Measurements from ENCODE around the gene CDH3. TPM values are rescaled to one million over a fixed set of nuclear protein-coding genes. Genes with fewer than 3 reads are reported as not detected.

Gene CDH3
- total and polyA plus RNA-seq, 2 donors from 2014 or later: 9.8 to 61.3 TPM

DNA sequence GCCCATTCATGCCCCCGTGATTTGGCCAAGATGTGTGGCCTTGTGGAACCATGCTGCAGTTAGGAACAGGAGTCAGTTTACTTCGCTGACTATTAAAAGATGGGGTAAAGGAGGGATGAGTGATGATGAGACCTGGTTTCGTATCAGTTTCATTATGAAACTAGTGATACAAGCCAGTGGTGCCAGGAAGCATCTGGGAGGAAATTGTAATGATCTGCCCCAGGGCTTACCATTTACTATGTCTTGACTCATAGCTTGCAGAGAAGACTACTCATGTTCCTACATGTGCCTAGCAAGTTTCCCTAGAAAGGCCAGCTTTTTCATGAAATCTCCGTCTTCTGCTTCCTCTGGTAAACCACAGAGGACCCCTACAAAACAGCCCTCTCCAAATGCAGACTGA is 23.2 kb downstream of the CDH3 start:
- TF ChIP-seq, protein P1, sequence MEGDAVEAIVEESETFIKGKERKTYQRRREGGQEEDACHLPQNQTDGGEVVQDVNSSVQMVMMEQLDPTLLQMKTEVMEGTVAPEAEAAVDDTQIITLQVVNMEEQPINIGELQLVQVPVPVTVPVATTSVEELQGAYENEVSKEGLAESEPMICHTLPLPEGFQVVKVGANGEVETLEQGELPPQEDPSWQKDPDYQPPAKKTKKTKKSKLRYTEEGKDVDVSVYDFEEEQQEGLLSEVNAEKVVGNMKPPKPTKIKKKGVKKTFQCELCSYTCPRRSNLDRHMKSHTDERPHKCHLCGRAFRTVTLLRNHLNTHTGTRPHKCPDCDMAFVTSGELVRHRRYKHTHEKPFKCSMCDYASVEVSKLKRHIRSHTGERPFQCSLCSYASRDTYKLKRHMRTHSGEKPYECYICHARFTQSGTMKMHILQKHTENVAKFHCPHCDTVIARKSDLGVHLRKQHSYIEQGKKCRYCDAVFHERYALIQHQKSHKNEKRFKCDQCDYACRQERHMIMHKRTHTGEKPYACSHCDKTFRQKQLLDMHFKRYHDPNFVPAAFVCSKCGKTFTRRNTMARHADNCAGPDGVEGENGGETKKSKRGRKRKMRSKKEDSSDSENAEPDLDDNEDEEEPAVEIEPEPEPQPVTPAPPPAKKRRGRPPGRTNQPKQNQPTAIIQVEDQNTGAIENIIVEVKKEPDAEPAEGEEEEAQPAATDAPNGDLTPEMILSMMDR (IDR thresholded peaks at IDR 0.05; ENCODE audit: borderline replicate concordance, extremely low read depth, insufficient read depth): no peak
- DNase-seq: no peak
- Histone ChIP-seq H3K9me3 (ENCODE audit: control insufficient read depth in 2 of 3, insufficient read depth in 1 of 3, low read length in 3 of 3) (no peaks in the 10 kb centered on the region), H3K4me3 (ENCODE audit: low read length in 3 of 3) (no peak overlapping the region), H3K36me3 (ENCODE audit: control insufficient read depth in 2 of 3, insufficient read depth in 3 of 3, low read length in 3 of 3) (no peaks in the 10 kb centered on the region), H3K9ac (ENCODE audit: low read length in 3 of 3) (no peak overlapping the region), H3K27ac (ENCODE audit: low read depth in 2 of 2, low read length in 2 of 2) (no peak overlapping the region), H3K4me1 (ENCODE audit: control insufficient read depth in 2 of 3, insufficient read depth in 2 of 3, low read depth in 1 of 3, low read length in 3 of 3) (no peaks in the 10 kb centered on the region), H3K27me3 (ENCODE audit: control insufficient read depth, insufficient read depth, low read length) (no peaks in the 10 kb centered on the region)
- intact Hi-C loops (cut with DNase I): no loop called here
- no peak for FAIRE-seq

DNA sequence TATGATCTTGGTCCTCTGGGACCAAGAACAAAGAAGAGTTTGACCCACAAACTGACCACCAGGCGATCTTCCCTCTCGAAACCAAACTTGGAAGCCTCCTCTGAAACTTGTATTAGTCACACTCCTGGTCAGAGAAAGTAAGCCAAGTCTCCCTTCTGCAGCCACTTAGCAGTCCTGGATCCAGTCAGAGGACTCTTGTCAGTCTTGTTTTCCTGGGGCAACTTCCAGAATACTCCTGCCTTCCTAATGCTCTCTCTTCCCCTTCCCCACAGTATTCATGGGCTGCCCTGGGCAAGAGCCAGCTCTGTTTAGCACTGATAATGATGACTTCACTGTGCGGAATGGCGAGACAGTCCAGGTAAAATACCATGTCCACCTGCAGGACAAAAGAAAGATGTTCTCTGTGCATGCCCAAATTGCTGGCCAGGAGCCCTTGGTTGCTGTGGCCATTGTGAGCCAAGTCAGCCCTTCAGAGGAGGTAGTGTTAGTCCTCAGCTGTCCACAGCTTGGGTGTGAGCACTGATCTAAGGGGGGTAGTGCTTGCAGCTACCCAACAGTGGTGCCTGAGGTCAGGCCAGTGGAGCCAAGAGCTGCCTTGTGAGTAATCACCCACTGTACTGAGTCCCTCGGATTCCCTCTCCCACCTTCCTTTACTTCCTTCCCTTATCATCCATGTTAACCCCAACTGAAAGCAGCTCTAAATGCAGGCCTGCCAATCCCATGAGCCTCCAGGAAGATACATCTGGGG is 31.2 kb downstream of the CDH3 start:
- Histone ChIP-seq H3K36me3 (ENCODE audit: control insufficient read depth in 2 of 3, insufficient read depth in 3 of 3, low read length in 3 of 3) (no peaks in the 10 kb centered on the region), H3K27ac (ENCODE audit: low read depth in 2 of 2, low read length in 2 of 2) (no peak overlapping the region), H3K9me3 (ENCODE audit: control insufficient read depth in 2 of 3, insufficient read depth in 1 of 3, low read length in 3 of 3) (peaks cover 0 to 4% (median 0%) of the 10 kb centered on the region in 3 donors), H3K9ac (ENCODE audit: low read length in 3 of 3) (no peak overlapping the region), H3K4me1 (ENCODE audit: control insufficient read depth in 2 of 3, insufficient read depth in 2 of 3, low read depth in 1 of 3, low read length in 3 of 3) (no peaks in the 10 kb centered on the region), H3K4me3 (ENCODE audit: low read length in 3 of 3) (no peak overlapping the region), H3K27me3 (ENCODE audit: control insufficient read depth, insufficient read depth, low read length) (no peaks in the 10 kb centered on the region)
- TF ChIP-seq, protein P1 (IDR thresholded peaks at IDR 0.05; ENCODE audit: borderline replicate concordance, extremely low read depth, insufficient read depth): no peak
- FAIRE-seq (no peak), DNase-seq (no peak)
- intact Hi-C loops (cut with DNase I): no loop called here

DNA sequence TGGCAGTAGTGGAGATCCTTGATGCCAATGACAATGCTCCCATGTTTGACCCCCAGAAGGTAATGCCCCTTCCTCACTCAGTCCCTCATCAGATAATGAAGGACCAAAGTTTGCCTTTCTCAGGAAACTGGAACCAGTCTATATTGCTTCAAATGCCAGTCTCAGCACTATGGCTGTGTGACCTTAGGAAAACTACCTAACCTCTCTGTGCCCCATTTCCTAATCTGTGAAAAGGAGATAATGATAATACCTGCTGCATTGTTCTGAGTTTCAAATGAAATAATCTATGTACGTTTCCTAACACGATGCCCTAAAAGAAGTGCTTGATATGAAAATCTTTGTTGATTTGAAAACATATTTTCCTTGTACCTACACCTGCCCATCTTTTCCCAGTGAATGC is 35.9 kb downstream of the CDH3 start:
- intact Hi-C loops (cut with DNase I): no loop called here
- Histone ChIP-seq H3K27me3 (ENCODE audit: control insufficient read depth, insufficient read depth, low read length) (no peaks in the 10 kb centered on the region), H3K4me3 (ENCODE audit: low read length in 3 of 3) (no peak overlapping the region), H3K4me1 (ENCODE audit: control insufficient read depth in 2 of 3, insufficient read depth in 2 of 3, low read depth in 1 of 3, low read length in 3 of 3) (no peaks in the 10 kb centered on the region), H3K36me3 (ENCODE audit: control insufficient read depth in 2 of 3, insufficient read depth in 3 of 3, low read length in 3 of 3) (no peaks in the 10 kb centered on the region), H3K9ac (ENCODE audit: low read length in 3 of 3) (no peak overlapping the region), H3K9me3 (ENCODE audit: control insufficient read depth in 2 of 3, insufficient read depth in 1 of 3, low read length in 3 of 3) (no peaks in the 10 kb centered on the region), H3K27ac (ENCODE audit: low read depth in 2 of 2, low read length in 2 of 2) (no peak overlapping the region)
- TF ChIP-seq, protein P1 (IDR thresholded peaks at IDR 0.05; ENCODE audit: borderline replicate concordance, extremely low read depth, insufficient read depth): no peak
- FAIRE-seq (no peak), DNase-seq (no peak)
